SK-N-SH (cell line): Measurements from ENCODE around the gene ERN1.

ENCODE experiments used
- CTCF ChIP-seq: fragments of 200-600 bp; sonication (generic); IDR thresholded peaks from 2 replicates; pipeline ENCODE4 v1.6.1; 2017; ENCODE audit warnings: antibody characterized with exemption, mild to moderate bottlenecking, moderate library complexity
- JUND ChIP-seq: IDR thresholded peaks from 2 replicates; pipeline ENCODE4 v1.4.0; 2012
- RXRA ChIP-seq: IDR thresholded peaks from 2 replicates; pipeline ENCODE4 v1.4.0; 2012; ENCODE audit warnings: low read depth, mild to moderate bottlenecking, borderline replicate concordance
- TAF1 ChIP-seq: IDR thresholded peaks from 2 replicates; pipeline ENCODE4 v1.6.1; 2012; ENCODE audit warnings: low read depth, mild to moderate bottlenecking, low read length, moderate library complexity, borderline replicate concordance
- USF2 ChIP-seq: fragments of 150-350 bp; IDR thresholded peaks from 2 replicates; pipeline ENCODE4 v1.6.1; 2017; ENCODE audit warnings: antibody characterized with exemption, low read length, low read depth, borderline replicate concordance

GRCh38 chr17:64042700-64043485 is 87.1 kb downstream of the ERN1 start:
- TF ChIP-seq CTCF: no peak
- no peak for TF ChIP-seq TAF1
- TF ChIP-seq USF2: no peak
- TF ChIP-seq JUND: no peak
- TF ChIP-seq RXRA: no peak
